Mononuclear cell (primary cell): ENCODE data around the gene NAA60. TPM values are rescaled to one million over a fixed set of nuclear protein-coding genes. Genes with fewer than 3 reads are reported as not detected.

ENCODE experiments used
- H3K27me3 ChIP-seq: 2 replicates; pipeline ENCODE4 v1.6.0; 2011; ENCODE audit warnings: low read length, control low read depth; ENCODE audit not compliant: insufficient read depth
- H3K4me1 ChIP-seq: 2 replicates; pipeline ENCODE4 v1.5.1; 2011; ENCODE audit warnings: mild to moderate bottlenecking, low read length, control low read depth; ENCODE audit not compliant: insufficient read depth
- H3K4me3 ChIP-seq: 2 replicates; pipeline ENCODE4 v1.5.1; 2011; ENCODE audit warnings: mild to moderate bottlenecking, low read length, moderate library complexity
- H3K9me3 ChIP-seq: 2 replicates; pipeline ENCODE4 v1.5.1; 2011; ENCODE audit warnings: low read depth, mild to moderate bottlenecking, control low read depth, low read length
- total RNA-seq: library from RNA; depleted of rRNA; stranded (reverse); fragments of >200 nt; gene quantifications from one replicate; pipeline ENCODE4 v1.2.3, GENCODE V29; 2012

The NAA60 gene
- total RNA-seq, 1 donor, result 19.4 TPM

DNA sequence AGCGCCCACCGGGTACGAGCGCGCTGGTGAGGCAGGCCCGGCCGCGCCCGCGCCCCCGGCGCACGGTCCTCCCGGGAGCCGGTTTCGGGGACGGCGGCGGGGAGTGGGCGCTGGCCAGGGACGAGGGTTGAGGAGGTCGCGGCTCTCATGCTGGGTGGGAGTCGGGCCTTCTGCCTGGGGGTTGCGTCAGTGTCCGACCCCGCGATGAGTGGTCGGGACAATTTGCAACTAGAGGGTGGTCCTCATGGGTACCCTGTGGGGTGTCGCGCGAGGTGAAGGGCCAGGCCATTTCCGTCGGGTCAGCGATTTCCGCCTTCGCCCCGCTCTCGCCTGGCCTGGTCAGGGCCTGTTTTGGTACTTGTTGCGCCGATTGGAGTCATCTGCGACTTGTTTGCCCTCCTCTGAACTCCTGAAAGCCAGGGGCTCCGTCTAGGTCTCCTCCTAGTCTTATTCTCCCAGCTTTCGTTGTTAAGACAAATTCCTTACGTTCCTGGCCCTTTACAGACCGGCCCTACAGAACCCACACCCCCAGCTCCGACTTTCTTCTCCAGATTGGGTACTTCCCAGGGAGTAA is 14.9 kb downstream of the NAA60 start:
- Histone ChIP-seq H3K27me3 (no peaks in the 10 kb centered on the region), H3K4me1 (peaks cover 56% of the 10 kb centered on the region), H3K9me3 (no peaks in the 10 kb centered on the region), H3K4me3 (peak overlapping the region; percentile 79)

DNA sequence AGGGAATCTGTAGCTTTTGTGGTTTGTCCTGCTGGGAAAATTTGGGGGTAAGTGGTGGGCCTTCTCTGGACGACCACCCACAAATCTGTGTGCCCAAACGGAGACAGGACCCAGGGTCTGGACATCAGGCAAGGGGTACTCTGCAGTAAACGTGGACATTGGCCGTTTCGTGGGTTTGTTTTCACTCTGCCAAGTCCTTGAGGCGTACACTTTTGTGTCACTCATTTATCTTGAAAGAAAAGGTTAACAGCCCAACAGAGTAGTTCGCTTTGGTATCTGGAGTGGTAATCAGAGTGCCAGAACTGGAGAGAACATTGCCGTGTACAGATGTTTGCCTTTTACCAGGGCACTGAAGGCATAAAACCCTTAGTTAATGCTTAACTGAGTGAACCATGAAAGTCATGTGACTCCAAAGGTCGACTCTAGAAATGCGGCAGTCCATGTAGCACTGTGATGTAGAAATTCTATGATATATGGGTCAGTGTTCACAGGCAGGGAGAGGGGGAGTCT is 15.4 kb downstream of the NAA60 start:
- Histone ChIP-seq H3K9me3 (no peaks in the 10 kb centered on the region), H3K4me3 (peak overlapping the region; percentile 79), H3K4me1 (peaks cover 61% of the 10 kb centered on the region), H3K27me3 (no peaks in the 10 kb centered on the region)

DNA sequence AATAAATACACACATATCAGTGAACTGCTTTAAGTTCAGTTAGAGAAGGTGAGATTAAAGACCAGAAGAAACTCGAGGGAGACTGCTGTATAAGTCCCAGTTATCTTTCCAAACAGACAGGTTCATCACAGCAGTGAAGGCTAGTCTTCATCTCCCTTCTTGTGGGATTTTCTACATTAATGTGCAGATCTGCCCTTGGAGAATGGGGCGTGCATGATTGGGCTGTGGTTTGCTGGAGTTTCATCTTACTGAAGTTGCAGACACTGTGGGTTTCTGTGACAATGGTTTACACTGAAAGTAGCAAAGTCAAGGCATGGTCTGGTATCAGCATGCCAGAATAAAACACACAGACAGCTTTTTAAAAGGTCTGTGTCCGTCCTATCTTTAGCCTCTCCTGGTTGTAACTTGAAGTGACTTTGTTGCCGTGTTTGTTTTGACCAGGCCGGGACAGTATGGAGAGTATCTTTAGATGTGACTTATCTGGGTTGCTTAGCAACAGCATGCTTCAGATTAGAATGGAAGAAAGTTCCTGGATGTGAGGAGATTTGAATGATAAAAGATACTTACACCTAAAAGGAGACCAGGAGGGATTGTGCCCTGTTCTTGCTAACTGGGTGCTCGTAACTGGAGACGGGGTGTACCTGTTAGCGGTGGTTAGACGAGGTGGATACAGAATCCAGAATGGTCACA is 16.1 kb downstream of the NAA60 start:
- Histone ChIP-seq H3K4me3 (no peak overlapping the region), H3K27me3 (no peaks in the 10 kb centered on the region), H3K9me3 (no peaks in the 10 kb centered on the region), H3K4me1 (peaks cover 68% of the 10 kb centered on the region)

DNA sequence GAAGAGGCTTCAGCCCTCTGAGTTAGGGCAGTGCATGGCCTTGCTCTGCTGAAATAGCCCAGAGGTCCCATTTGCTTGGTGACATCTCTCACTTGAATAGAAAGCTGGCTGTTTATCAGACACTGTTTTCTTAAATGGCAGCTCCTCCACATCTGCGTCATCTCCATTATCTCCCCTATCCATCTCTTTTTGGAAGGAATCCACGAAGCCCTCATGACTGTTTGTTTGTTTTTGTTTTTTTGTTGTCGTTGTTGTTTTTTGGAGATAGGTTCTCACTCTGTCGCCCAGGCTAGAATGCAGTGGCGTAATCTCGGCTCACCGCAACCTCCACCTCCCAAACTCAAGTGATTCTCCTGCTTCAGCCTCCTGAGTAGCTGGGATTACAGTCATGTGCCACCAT is 16.6 kb downstream of the NAA60 start:
- H3K4me3 ChIP-seq, result no peak overlapping the region
- no peaks in the 10 kb centered on the region for H3K27me3 ChIP-seq
- peaks cover 71% of the 10 kb centered on the region for H3K4me1 ChIP-seq
- H3K9me3 ChIP-seq, result no peaks in the 10 kb centered on the region

DNA sequence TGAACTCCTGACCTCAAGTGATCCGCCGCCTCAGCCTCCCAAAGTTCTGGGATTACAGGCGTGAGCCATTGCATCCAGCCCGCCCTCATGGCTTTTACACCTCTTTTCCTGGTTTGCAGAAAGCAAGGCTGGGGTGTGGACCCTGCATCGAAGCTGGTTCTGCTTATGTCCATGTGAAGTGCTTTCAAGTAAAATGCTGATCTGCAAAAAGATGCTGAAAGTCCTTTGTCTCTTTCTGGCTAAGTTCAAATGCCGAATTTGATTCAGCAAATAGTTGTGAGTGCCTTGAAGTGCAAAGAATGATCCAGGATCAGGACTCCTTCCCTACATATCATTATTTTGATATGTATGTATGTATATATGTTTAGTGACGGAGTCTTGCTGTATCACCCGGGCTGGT is 17.1 kb downstream of the NAA60 start:
- Histone ChIP-seq H3K27me3 (no peaks in the 10 kb centered on the region), H3K4me1 (peaks cover 71% of the 10 kb centered on the region), H3K9me3 (no peaks in the 10 kb centered on the region), H3K4me3 (no peak overlapping the region)

DNA sequence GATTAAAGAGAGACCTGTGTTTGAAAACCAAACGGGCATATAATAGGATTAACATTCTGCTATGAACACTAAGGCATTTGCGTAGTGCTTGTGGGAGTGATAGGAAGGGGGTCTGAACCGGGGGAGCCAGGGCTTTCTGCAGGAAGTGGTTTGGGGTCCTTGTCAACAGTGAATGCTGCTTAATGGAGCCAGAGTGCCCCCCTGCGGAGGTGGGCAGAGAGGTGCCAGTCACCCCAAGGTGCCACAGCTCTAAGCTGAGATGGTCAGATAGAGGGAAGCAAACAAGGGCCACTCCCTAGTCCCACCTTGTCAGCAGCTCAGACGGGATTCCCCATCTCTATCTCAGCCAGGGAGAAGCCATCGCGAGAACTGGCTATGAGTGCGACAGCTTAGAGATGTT is 17.7 kb downstream of the NAA60 start:
- Histone ChIP-seq H3K4me1 (peaks cover 68% of the 10 kb centered on the region), H3K27me3 (no peaks in the 10 kb centered on the region), H3K4me3 (no peak overlapping the region), H3K9me3 (no peaks in the 10 kb centered on the region)

DNA sequence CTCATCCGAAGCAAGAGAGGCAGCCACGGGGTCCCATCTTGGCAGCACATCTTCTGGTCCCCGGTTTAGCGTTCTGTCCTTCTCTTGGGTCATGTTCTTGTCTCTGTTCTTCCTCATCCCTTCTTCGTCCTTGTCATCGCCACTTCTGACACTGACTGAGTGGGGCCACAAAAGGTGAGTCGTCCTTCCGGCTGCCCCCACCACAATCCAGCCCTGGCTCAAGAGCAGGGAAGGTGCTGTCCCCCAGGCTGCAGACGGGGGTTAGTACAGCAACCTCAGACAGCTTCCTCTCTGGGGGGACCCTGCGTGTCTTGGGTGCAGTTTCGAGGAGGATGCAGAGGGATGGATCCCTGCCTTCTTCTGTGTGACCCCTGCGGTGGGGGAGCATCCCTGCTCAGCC is 21.8 kb downstream of the NAA60 start:
- no peaks in the 10 kb centered on the region for H3K9me3 ChIP-seq
- no peak overlapping the region for H3K4me3 ChIP-seq
- H3K4me1 ChIP-seq, result peaks cover 34% of the 10 kb centered on the region
- no peaks in the 10 kb centered on the region for H3K27me3 ChIP-seq

DNA sequence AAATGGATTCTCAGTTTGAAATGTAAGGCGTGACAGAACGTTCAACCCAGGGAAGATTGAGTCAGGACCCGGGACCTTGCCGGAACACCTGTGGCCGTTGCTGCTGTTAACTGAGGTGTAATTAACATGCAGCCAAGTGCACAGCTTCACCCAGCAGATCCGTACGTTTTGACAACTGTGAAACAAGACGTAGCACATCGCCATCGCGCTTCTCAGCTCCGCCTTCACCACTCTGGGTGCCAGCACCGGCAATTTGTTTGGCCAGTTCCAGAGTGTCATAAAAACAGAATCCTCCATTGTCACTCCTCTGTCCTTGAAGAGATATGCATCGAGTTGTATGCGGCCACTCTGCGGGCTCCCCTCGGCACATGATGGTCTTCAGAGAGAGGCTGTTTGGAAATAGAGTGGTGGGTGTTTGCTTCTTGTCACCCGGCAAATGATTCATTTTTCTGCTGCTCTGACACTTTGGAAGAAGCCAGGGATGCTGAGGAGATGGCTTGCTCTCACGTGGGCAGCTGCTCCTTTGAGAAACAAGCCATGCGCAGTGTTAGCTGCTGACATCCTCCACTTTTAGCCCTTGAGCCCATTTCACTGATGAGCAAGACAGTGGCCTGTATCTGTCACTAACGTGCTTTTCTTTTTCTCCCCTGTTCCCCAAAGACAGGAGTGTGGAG is 22.6 kb downstream of the NAA60 start:
- Histone ChIP-seq H3K4me3 (no peak overlapping the region), H3K27me3 (no peaks in the 10 kb centered on the region), H3K9me3 (no peaks in the 10 kb centered on the region), H3K4me1 (peaks cover 27% of the 10 kb centered on the region)

DNA sequence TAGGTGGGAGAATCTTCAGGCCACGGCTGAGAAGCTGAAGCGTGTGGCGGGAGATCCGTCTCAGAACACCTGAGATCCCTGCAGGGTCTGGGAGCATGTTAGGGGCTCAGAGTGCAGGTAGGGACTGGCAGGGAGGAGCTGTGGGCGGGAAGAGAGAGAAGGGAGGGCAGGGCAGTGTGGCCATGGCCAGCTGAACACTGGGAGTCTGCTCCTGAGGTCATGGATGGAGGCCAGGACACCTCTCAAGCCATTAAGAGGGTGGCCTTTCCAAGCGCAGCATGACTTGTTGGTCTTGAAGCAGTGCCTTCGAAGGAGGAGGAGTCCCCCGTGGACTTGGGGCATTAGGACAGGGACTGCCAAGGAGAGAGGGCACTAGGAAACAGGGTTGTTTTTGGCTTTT is 23.7 kb downstream of the NAA60 start:
- Histone ChIP-seq H3K4me1 (peaks cover 20% of the 10 kb centered on the region), H3K9me3 (no peaks in the 10 kb centered on the region), H3K4me3 (no peak overlapping the region), H3K27me3 (no peaks in the 10 kb centered on the region)

DNA sequence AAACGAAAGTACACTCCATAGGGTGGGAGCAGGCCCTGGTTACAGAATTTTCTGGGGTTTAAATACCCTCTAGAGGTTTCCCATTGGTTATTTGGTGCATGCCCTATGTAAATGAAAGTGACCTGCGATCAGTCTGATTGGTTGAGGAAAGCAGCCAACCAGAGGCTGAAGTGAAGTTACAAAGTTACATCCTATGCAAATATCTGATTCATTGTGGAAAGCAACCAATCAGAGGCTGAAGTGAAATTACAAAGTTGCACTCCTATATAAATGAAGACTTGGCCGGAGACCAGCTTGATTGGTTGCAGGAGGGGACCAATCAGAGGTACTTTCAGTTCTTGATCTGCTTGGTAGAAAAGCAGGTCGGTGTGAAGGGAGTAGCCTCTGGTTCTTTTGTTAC is 24.4 kb downstream of the NAA60 start:
- Histone ChIP-seq H3K27me3 (no peaks in the 10 kb centered on the region), H3K4me3 (no peak overlapping the region), H3K9me3 (no peaks in the 10 kb centered on the region), H3K4me1 (peaks cover 20% of the 10 kb centered on the region)

DNA sequence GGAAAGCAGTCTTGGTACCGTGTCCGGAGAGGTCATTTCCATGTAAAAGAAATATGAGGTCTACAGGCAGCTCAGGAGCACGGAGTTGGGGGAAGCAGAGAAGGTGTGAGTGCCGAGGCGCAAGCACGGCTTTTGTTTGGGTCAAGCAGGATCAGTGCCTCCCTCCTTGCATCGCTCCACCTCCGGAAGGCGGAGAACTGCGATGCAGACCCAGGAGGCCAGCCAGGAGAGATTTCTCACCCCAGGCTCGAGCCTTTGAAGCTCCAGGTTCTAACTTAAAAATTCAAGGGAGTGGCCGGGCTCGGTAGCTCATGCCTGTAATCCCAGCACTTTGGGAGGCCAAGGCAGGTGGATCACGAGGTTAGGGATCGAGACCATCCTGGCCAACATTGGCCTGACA is 25.0 kb downstream of the NAA60 start:
- H3K9me3 ChIP-seq, result no peaks in the 10 kb centered on the region
- no peak overlapping the region for H3K4me3 ChIP-seq
- H3K27me3 ChIP-seq, result no peaks in the 10 kb centered on the region
- peaks cover 14% of the 10 kb centered on the region for H3K4me1 ChIP-seq

DNA sequence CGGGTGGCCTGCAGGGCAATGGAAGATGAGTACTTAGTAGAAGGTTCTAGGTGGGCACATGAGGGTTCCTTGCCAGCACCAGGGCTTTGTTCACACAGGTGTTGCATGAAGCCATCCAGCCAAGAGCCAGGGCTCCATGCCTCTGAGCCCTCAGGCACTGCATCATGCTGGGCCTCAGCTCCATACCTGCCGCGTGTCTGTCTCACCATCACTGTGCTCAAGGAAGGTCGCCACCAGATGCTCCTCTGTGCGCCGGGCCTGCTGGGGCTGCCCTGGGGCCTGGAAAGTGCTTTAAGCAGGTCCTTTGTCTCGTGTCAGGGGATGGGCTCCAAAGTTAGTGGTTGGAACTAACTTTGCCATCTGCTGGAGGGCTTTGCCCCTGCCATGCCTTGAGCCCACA is 26.3 kb downstream of the NAA60 start:
- Histone ChIP-seq H3K27me3 (no peaks in the 10 kb centered on the region), H3K4me1 (peaks cover 2% of the 10 kb centered on the region), H3K4me3 (no peak overlapping the region), H3K9me3 (no peaks in the 10 kb centered on the region)

DNA sequence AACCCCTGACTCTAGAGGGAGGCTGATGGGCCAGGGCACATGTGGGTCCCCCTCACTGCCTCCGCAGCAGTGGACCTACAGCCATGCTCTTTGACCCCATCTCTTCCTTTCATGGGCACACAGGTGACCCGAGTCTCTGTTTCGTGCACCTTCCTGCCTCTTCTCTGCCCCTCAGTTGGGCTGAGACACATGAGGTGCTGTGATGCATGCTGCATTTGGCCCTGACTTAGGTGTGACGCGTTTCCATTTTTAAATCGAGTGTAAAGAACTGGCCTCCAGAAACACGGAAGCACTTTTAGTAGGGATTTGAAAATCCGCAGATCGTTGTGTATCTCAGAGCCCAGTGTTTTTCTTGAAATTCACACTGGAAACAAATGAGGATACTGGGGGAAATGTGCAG is 27.2 kb downstream of the NAA60 start:
- no peaks in the 10 kb centered on the region for H3K9me3 ChIP-seq
- no peaks in the 10 kb centered on the region for H3K27me3 ChIP-seq
- H3K4me1 ChIP-seq, result no peaks in the 10 kb centered on the region
- H3K4me3 ChIP-seq, result no peak overlapping the region

DNA sequence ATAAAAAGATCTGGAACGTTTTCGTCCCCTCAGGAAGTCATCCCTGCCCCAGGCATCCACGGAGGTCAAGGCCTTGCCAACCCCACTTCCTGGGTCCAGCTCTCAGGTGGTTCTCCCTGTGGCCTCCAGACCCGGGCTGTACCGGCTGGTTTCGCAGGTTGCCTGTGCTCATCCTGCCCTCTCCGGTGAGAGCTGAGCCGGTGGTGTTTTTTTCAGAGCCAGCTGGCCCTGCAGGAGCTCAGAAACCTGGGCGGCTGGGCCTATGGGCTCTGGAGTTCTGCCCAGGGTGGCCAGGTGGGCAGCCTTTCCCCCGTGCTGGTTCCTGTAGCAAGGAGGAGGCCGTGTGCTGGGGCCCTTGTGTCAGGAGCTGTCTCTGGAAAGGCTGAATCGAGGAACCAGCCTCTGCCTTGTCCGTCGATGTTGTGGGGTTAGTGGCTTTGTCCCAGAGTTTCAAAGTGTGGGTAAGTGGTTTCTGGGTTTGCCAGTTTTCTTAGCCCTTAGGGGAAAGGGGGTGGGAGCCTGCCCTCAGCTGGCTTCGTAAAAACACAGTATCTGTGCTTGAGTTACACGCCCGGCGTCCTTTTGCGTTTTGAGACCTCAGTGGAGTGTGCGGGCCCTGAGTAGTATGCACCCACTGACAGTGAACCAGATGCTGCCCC is 28.2 kb downstream of the NAA60 start:
- Histone ChIP-seq H3K27me3 (no peaks in the 10 kb centered on the region), H3K4me3 (no peak overlapping the region), H3K4me1 (no peaks in the 10 kb centered on the region), H3K9me3 (no peaks in the 10 kb centered on the region)

DNA sequence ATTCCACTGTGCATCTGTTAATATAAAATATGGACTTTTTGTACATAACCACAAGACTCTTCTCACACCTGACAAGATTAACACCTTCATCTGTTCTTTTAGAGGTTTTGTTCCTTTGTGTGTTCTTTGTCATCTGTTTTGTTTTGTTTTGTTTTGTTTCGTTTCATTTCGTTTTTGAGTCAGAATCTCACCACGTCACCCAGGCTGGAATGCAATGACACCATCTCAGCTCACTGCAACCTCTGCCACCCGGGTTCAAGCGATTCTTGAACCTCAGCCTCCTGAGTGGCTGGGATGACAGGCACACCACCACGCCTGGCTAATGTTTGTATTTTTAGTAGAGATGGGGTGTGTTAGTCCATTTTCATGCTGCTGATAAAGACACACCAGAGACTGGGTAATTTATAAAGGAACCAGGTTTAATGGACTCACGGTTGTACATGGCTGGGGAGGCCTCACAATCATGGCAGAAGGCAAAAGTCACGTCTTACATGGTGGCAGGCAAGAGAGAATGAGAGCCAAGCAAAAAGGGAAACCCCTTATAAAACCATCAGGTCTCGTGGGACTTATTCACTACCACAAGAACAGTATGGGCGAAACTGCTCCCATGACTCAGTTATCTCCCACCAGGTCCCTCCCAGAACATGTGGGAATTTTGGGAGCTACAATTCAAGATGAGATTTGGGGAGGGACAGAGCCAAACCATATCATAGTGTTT is 29.6 kb downstream of the NAA60 start:
- H3K4me1 ChIP-seq, result no peaks in the 10 kb centered on the region
- H3K4me3 ChIP-seq, result no peak overlapping the region
- H3K27me3 ChIP-seq, result no peaks in the 10 kb centered on the region
- no peaks in the 10 kb centered on the region for H3K9me3 ChIP-seq
